ENCODE measurements around the gene TNFRSF19.

The TNFRSF19 gene

GRCh38 chr13:23551213-23552008 is 18.8 kb upstream of the TNFRSF19 start:
- no peaks in the 10 kb centered on the region for H3F3A ChIP-seq (ENCODE audit: insufficient read depth, low read length)
- no peaks in the 10 kb centered on the region for H3K36me3 ChIP-seq (ENCODE audit: insufficient read depth, low read length)
- no peak overlapping the region for H3K27ac ChIP-seq (ENCODE audit: low read depth, low read length, poor library complexity, severe bottlenecking)
- no peaks in the 10 kb centered on the region for H3K79me2 ChIP-seq (ENCODE audit: insufficient read depth, low read length)
- no peaks in the 10 kb centered on the region for H3K9me2 ChIP-seq (ENCODE audit: low read depth, low read length)
- H3K4me1 ChIP-seq (ENCODE audit: insufficient read depth, low read length, severe bottlenecking), result no peaks in the 10 kb centered on the region
- no peaks in the 10 kb centered on the region; the same call in 1 of the 2 replicates for H3K27me3 ChIP-seq (ENCODE audit: insufficient read depth, low read length)
- no peak for TF ChIP-seq CTCF (IDR thresholded peaks at IDR 0.05; ENCODE audit: low read length)
- H3K4me2 ChIP-seq (ENCODE audit: low read length), result no peak overlapping the region
- H3K4me3 ChIP-seq (ENCODE audit: low read depth, low read length, poor library complexity, severe bottlenecking), result no peak overlapping the region
- no peak overlapping the region for H3K9ac ChIP-seq (ENCODE audit: low read length)
- no peaks in the 10 kb centered on the region for H4K20me1 ChIP-seq (ENCODE audit: insufficient read depth, low read length)
- H3K9me3 ChIP-seq (ENCODE audit: low read length), result no peaks in the 10 kb centered on the region
- H2AFZ ChIP-seq (ENCODE audit: low read length), result no peak overlapping the region

- Histone ChIP-seq H3K27me3 (ENCODE audit: insufficient read depth, low read length) (no peaks in the 10 kb centered on the region; the same call in 1 of the 2 replicates), H3K4me1 (ENCODE audit: insufficient read depth, low read length, severe bottlenecking) (no peaks in the 10 kb centered on the region), H4K20me1 (ENCODE audit: insufficient read depth, low read length) (no peaks in the 10 kb centered on the region), H3K9me2 (ENCODE audit: low read depth, low read length) (no peaks in the 10 kb centered on the region), H3K4me3 (ENCODE audit: low read depth, low read length, poor library complexity, severe bottlenecking) (no peak overlapping the region), H3K4me2 (ENCODE audit: low read length) (no peak overlapping the region), H3K36me3 (ENCODE audit: insufficient read depth, low read length) (no peaks in the 10 kb centered on the region), H2AFZ (ENCODE audit: low read length) (no peak overlapping the region), H3K9me3 (ENCODE audit: low read length) (no peaks in the 10 kb centered on the region), H3K79me2 (ENCODE audit: insufficient read depth, low read length) (no peaks in the 10 kb centered on the region), H3K27ac (ENCODE audit: low read depth, low read length, poor library complexity, severe bottlenecking) (no peak overlapping the region), H3K9ac (ENCODE audit: low read length) (no peak overlapping the region), H3F3A (ENCODE audit: insufficient read depth, low read length) (no peaks in the 10 kb centered on the region)
- no peak for TF ChIP-seq EZH2 (IDR thresholded peaks at IDR 0.05; ENCODE audit: borderline replicate concordance, low read length)
- no peak for TF ChIP-seq CTCF (IDR thresholded peaks at IDR 0.05; ENCODE audit: low read length)
Measured at GRCh38 chr13:23552171-23552570, 18.0 kb upstream of the TNFRSF19 start.

GRCh38 chr13:23552661-23553060 is 17.6 kb upstream of the TNFRSF19 start:
- Histone ChIP-seq H3K4me2 (ENCODE audit: low read length) (no peak overlapping the region), H3K9me3 (ENCODE audit: low read length) (no peaks in the 10 kb centered on the region), H4K20me1 (ENCODE audit: insufficient read depth, low read length) (no peaks in the 10 kb centered on the region), H3K9ac (ENCODE audit: low read length) (no peak overlapping the region), H3F3A (ENCODE audit: insufficient read depth, low read length) (no peaks in the 10 kb centered on the region), H3K27ac (ENCODE audit: low read depth, low read length, poor library complexity, severe bottlenecking) (no peak overlapping the region), H3K9me2 (ENCODE audit: low read depth, low read length) (no peaks in the 10 kb centered on the region), H3K36me3 (ENCODE audit: insufficient read depth, low read length) (no peaks in the 10 kb centered on the region), H3K79me2 (ENCODE audit: insufficient read depth, low read length) (no peaks in the 10 kb centered on the region), H3K4me3 (ENCODE audit: low read depth, low read length, poor library complexity, severe bottlenecking) (no peak overlapping the region), H3K4me1 (ENCODE audit: insufficient read depth, low read length, severe bottlenecking) (no peaks in the 10 kb centered on the region), H3K27me3 (ENCODE audit: insufficient read depth, low read length) (no peaks in the 10 kb centered on the region; the same call in 1 of the 2 replicates), H2AFZ (ENCODE audit: low read length) (no peak overlapping the region)
- no peak for TF ChIP-seq EZH2 (IDR thresholded peaks at IDR 0.05; ENCODE audit: borderline replicate concordance, low read length)
- TF ChIP-seq CTCF (IDR thresholded peaks at IDR 0.05; ENCODE audit: low read length), result no peak
